Measurements from ENCODE around the gene EPB41L4B.

GRCh38 chr9:109331353-109331752 lies 10.5 kb upstream of the EPB41L4B start:
- TF ChIP-seq CTCF (IDR thresholded peaks at IDR 0.05) (peak in 1 of 7 experiments; percentile 19), POLR2A (IDR thresholded peaks at IDR 0.05) (peak in 2 of 3 donors; percentile 64 to 72)

Measured in body of pancreas (tissue), 4 donors.